SK-N-SH treated with all-trans-retinoic acid at 6 μM for 48 hours (cell line): Measurements from ENCODE around the gene DAAM2.

ENCODE experiments used
- ATAC-seq: fragments of 200-7000 bp; cut with Tn5 transposase; 3 replicates; pipeline ENCODE4 v1.9.1; 2020; ENCODE audit warnings: mild to moderate bottlenecking, moderate library complexity
- ARNTL ChIP-seq: fragments of 450-650 bp; formaldehyde crosslinking; IDR thresholded peaks from 2 replicates; pipeline ENCODE4 v1.5.0; 2020; ENCODE audit warnings: low read depth, mild to moderate bottlenecking, moderate library complexity, borderline replicate concordance
- BACH2 ChIP-seq: fragments of 250-450 bp; sonication (Bioruptor Pico); IDR thresholded peaks from 2 replicates; pipeline ENCODE4 v1.9.0; 2021; ENCODE audit warnings: mild to moderate bottlenecking, borderline replicate concordance
- CSDC2 ChIP-seq: fragments of 250-450 bp; sonication (Bioruptor Pico); IDR thresholded peaks from 2 replicates; pipeline ENCODE4 v1.5.0; 2020; ENCODE audit warnings: mild to moderate bottlenecking, moderate library complexity
- CSRNP3 ChIP-seq: fragments of 250-450 bp; sonication (Bioruptor Pico); IDR thresholded peaks from 2 replicates; pipeline ENCODE4 v1.5.1; 2021; ENCODE audit warnings: mild to moderate bottlenecking, moderate library complexity
- ESRRG ChIP-seq: fragments of 250-450 bp; sonication (Bioruptor Pico); IDR thresholded peaks from 2 replicates; pipeline ENCODE4 v1.6.1; 2021; ENCODE audit warnings: mild to moderate bottlenecking
- GLIS3 ChIP-seq: fragments of 250-450 bp; sonication (Bioruptor Pico); IDR thresholded peaks from 2 replicates; pipeline ENCODE4 v1.5.0; 2020; ENCODE audit warnings: mild to moderate bottlenecking, moderate library complexity
- ISL1 ChIP-seq: fragments of 250-450 bp; sonication (Bioruptor Pico); IDR thresholded peaks from 2 replicates; pipeline ENCODE4 v2.1.2; 2022; ENCODE audit warnings: mild to moderate bottlenecking, moderate library complexity
- OSR1 ChIP-seq: fragments of 250-450 bp; sonication (Bioruptor Pico); IDR thresholded peaks from 2 replicates; pipeline ENCODE4 v1.8.0; 2022; ENCODE audit warnings: moderate library complexity, mild to moderate bottlenecking, inconsistent platforms
- PATZ1 ChIP-seq: fragments of 250-450 bp; sonication (Bioruptor Pico); IDR thresholded peaks from 2 replicates; pipeline ENCODE4 v1.8.0; 2020; ENCODE audit warnings: mild to moderate bottlenecking, moderate library complexity, borderline replicate concordance
- POU6F1 ChIP-seq: fragments of 250-450 bp; sonication (Bioruptor Pico); IDR thresholded peaks from 2 replicates; pipeline ENCODE4 v1.8.0; 2021; ENCODE audit warnings: low read depth, mild to moderate bottlenecking, moderate library complexity, borderline replicate concordance
- PPARA ChIP-seq: fragments of 250-450 bp; sonication (Bioruptor Pico); IDR thresholded peaks from 2 replicates; pipeline ENCODE4 v1.5.0; 2020; ENCODE audit warnings: mild to moderate bottlenecking, borderline replicate concordance
- TCF4 ChIP-seq: fragments of 250-450 bp; sonication (Bioruptor Pico); IDR thresholded peaks from 2 replicates; pipeline ENCODE4 v1.8.0; 2021; ENCODE audit warnings: mild to moderate bottlenecking, moderate library complexity, borderline replicate concordance
- TOX ChIP-seq: fragments of 250-450 bp; sonication (Bioruptor Pico); IDR thresholded peaks from 2 replicates; pipeline ENCODE4 v1.8.0; 2021; ENCODE audit warnings: mild to moderate bottlenecking, moderate library complexity, borderline replicate concordance
- TSHZ2 ChIP-seq: fragments of 250-450 bp; sonication (Bioruptor Pico); IDR thresholded peaks from 2 replicates; pipeline ENCODE4 v1.5.0; 2020; ENCODE audit warnings: mild to moderate bottlenecking, moderate library complexity
- ZC3H10 ChIP-seq: fragments of 250-450 bp; sonication (Bioruptor Pico); IDR thresholded peaks from 2 replicates; pipeline ENCODE4 v1.5.1; 2021; ENCODE audit warnings: mild to moderate bottlenecking, moderate library complexity
- ZFP3 ChIP-seq: fragments of 250-450 bp; sonication (Bioruptor Pico); IDR thresholded peaks from 2 replicates; pipeline ENCODE4 v1.5.0; 2020; ENCODE audit warnings: mild to moderate bottlenecking, moderate library complexity
- ZFP30 ChIP-seq: fragments of 450-650 bp; formaldehyde crosslinking; IDR thresholded peaks from 2 replicates; pipeline ENCODE4 v1.5.0; 2022; ENCODE audit warnings: mild to moderate bottlenecking, moderate library complexity
- ZNF565 ChIP-seq: fragments of 450-650 bp; formaldehyde crosslinking; conservative IDR thresholded peaks from 2 replicates; pipeline ENCODE4 v1.5.0; 2020; ENCODE audit warnings: low read depth, mild to moderate bottlenecking, moderate library complexity
- ZNF70 ChIP-seq: fragments of 450-650 bp; formaldehyde crosslinking; IDR thresholded peaks from 2 replicates; pipeline ENCODE4 v1.5.0; 2020; ENCODE audit warnings: mild to moderate bottlenecking, moderate library complexity
- ZNF8 ChIP-seq: fragments of 450-650 bp; formaldehyde crosslinking; IDR thresholded peaks from 2 replicates; pipeline ENCODE4 v1.5.0; 2020; ENCODE audit warnings: mild to moderate bottlenecking, moderate library complexity

The DAAM2 gene

GRCh38 chr6:39855356-39855995 lies 63.3 kb downstream of the DAAM2 start:
- TF ChIP-seq PPARA: no peak
- TF ChIP-seq ZC3H10 (CRISPR knock-in tag): no peak
- TF ChIP-seq ZFP3 (CRISPR knock-in tag): no peak
- no peak for TF ChIP-seq BACH2
- no peak for TF ChIP-seq POU6F1 (CRISPR knock-in tag)
- TF ChIP-seq CSRNP3 (CRISPR knock-in tag): no peak
- TF ChIP-seq TOX (CRISPR knock-in tag): no peak
- no peak for TF ChIP-seq PATZ1 (CRISPR knock-in tag)
- TF ChIP-seq ARNTL (CRISPR knock-in tag): no peak
- no peak for TF ChIP-seq GLIS3 (CRISPR knock-in tag)
- TF ChIP-seq CSDC2 (CRISPR knock-in tag): no peak
- no peak for TF ChIP-seq OSR1 (CRISPR knock-in tag)
- no peak for TF ChIP-seq ISL1
- TF ChIP-seq ZFP30: no peak
- TF ChIP-seq ZNF8 (CRISPR knock-in tag): no peak
- no peak for TF ChIP-seq TSHZ2 (CRISPR knock-in tag)
- TF ChIP-seq ZNF565: no peak
- no peak for TF ChIP-seq ZNF70
- no peak for TF ChIP-seq TCF4 (CRISPR knock-in tag)

GRCh38 chr6:39859025-39859424 lies 66.8 kb downstream of the DAAM2 start:
- no peak for ATAC-seq
- no peak for TF ChIP-seq CSDC2 (CRISPR knock-in tag)
- TF ChIP-seq ARNTL (CRISPR knock-in tag): no peak
- TF ChIP-seq CSRNP3 (CRISPR knock-in tag): no peak
- no peak for TF ChIP-seq POU6F1 (CRISPR knock-in tag)
- TF ChIP-seq ESRRG: no peak
- no peak for TF ChIP-seq TCF4 (CRISPR knock-in tag)
- TF ChIP-seq ZFP3 (CRISPR knock-in tag): no peak
- TF ChIP-seq TOX (CRISPR knock-in tag): no peak

More at GRCh38 chr6:39855356-39855995, 63.3 kb downstream of the DAAM2 start:
- ATAC-seq: no peak
